ENCODE results near the gene COQ10A.

The COQ10A gene

DNA sequence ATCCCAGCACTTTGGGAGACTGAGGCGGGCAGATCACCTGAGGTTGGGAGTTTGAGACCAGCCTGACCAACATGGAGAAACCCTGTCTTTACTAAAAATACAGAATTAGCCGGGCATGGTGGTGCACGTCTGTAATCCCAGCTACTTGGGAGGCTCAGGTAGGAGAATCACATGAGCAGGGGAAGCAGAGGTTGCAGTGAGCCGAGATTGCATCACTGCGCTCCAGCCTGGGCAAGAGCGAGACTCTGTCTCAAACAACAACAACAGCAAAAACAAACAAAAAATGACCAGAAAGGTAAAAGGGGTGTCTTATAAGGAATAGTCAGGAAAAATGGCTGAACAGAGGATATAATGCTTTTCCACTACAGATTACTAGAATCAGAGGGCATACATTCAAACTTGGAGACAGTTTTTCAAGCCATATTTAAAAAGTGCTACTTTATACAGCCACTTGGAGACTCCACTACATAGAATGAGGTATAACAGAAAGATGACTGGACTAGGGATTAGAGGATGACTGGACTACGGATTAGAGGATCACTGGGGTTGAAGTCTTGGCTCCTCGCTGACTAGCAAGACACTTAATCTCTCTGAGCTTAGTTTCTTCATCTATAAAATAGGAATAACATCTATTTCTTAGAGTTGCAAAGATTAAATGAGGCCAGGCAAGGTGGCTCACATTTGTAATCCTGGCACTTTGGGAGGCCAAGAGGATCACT lies 38.3 kb downstream of the COQ10A start:
- CTCF ChIA-PET, result interaction anchor here (1.0 to 1.3 kb wide), 2 partner anchors 9 to 12 kb away, joined by 3 read pairs; no protein-coding TSS in a partner anchor

DNA sequence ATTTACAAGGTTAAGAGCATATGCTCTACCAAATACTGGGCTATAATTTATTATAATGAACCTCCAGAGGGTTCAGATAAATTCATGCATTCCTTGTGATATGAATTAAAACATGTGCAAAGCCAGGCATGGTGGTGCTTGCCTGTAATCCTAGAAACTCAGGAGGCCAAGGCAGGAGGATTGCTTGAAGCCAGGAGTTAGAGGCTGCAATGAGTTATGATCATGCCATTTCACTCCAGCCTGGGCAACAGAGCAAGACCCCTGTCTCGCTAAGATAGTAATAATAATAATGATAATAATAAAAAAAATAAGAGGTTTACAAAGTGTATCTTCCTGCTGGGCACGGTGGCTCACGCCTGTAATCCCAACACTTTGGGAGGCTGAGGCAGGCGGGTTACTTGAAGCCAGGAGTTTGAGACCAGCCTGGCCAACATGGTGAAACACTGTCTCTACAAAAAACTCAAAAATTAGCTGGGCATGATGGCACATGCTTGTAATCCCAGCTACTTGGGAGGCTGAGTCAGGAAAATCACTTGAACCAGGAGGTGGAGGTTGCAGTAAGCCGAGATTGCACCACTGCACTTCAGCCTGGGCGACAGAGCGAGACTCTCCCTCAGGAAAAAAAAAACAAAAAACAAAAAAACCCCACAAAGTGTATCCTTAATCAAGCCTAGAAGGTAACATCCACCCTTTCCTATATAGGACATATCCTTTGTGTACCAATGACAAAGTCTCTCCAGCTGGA lies 40.7 kb downstream of the COQ10A start:
- TF ChIP-seq BHLHE40 (IDR thresholded peaks at IDR 0.05; ENCODE audit: borderline replicate concordance), result no peak
- no peak for TF ChIP-seq FOXM1 (IDR thresholded peaks at IDR 0.05; ENCODE audit: borderline replicate concordance)
- TF ChIP-seq FOXA1 (IDR thresholded peaks at IDR 0.05), result no peak
- no peak for TF ChIP-seq ZNF384 (IDR thresholded peaks at IDR 0.05)
- no peak for TF ChIP-seq SP1 (IDR thresholded peaks at IDR 0.05)
- no peak for TF ChIP-seq LEF1 (IDR thresholded peaks at IDR 0.05; ENCODE audit: borderline replicate concordance)
- TF ChIP-seq ARNT (IDR thresholded peaks at IDR 0.05), result no peak
- no peak for TF ChIP-seq FOXK2 (IDR thresholded peaks at IDR 0.05)
- TF ChIP-seq SUZ12 (IDR thresholded peaks at IDR 0.05), result no peak
- TF ChIP-seq ELF4 (IDR thresholded peaks at IDR 0.05), result no peak
- no peak for TF ChIP-seq HDGF (IDR thresholded peaks at IDR 0.05; ENCODE audit: borderline replicate concordance)
- TF ChIP-seq, protein P1, sequence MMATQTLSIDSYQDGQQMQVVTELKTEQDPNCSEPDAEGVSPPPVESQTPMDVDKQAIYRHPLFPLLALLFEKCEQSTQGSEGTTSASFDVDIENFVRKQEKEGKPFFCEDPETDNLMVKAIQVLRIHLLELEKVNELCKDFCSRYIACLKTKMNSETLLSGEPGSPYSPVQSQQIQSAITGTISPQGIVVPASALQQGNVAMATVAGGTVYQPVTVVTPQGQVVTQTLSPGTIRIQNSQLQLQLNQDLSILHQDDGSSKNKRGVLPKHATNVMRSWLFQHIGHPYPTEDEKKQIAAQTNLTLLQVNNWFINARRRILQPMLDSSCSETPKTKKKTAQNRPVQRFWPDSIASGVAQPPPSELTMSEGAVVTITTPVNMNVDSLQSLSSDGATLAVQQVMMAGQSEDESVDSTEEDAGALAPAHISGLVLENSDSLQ (IDR thresholded peaks at IDR 0.05), result no peak
- TF ChIP-seq TARDBP (IDR thresholded peaks at IDR 0.05), result no peak
- no peak for TF ChIP-seq L3MBTL2 (conservative IDR thresholded peaks at IDR 0.05)
- no peak for TF ChIP-seq NFRKB (IDR thresholded peaks at IDR 0.05)
- no peak for TF ChIP-seq CTBP1 (IDR thresholded peaks at IDR 0.05; ENCODE audit: borderline replicate concordance)
- DNase-seq (ENCODE audit: extremely low spot score), result no peak
- ChIA-PET CTCF (no interaction called here), POLR2A (interaction anchor here (1.2 to 1.4 kb wide), 2 partner anchors 26 to 142 kb away, joined by 3 to 4 read pairs; partner anchors contain the start of gene TIMELESS)

More for the DNA sequence above, 38.3 kb downstream of the COQ10A start:
- POLR2A ChIA-PET, result interaction anchor here (1.4 to 2.2 kb wide), 2 partner anchors 11 to 28 kb away, joined by 4 to 7 read pairs; partner anchors contain the start of genes CNPY2 and PAN2
- no peak for DNase-seq (ENCODE audit: extremely low spot score)
- TF ChIP-seq BHLHE40 (IDR thresholded peaks at IDR 0.05; ENCODE audit: borderline replicate concordance) (no peak), ELF4 (IDR thresholded peaks at IDR 0.05) (no peak), HDGF (IDR thresholded peaks at IDR 0.05; ENCODE audit: borderline replicate concordance) (no peak), L3MBTL2 (conservative IDR thresholded peaks at IDR 0.05) (no peak), ARNT (IDR thresholded peaks at IDR 0.05) (no peak), FOXA1 (IDR thresholded peaks at IDR 0.05) (no peak), SUZ12 (IDR thresholded peaks at IDR 0.05) (no peak), CTBP1 (IDR thresholded peaks at IDR 0.05; ENCODE audit: borderline replicate concordance) (no peak), TARDBP (IDR thresholded peaks at IDR 0.05) (no peak)
- TF ChIP-seq, protein P1 (IDR thresholded peaks at IDR 0.05), result no peak

- CTCF ChIA-PET, result no interaction called here
- POLR2A ChIA-PET, result interaction anchor here (0.8 to 1.5 kb wide), 3 partner anchors 9 to 141 kb away, joined by 3 to 4 read pairs (median 4); partner anchors contain the start of genes STAT2 and TIMELESS
- DNase-seq (ENCODE audit: extremely low spot score), result no peak
- TF ChIP-seq ELF4 (IDR thresholded peaks at IDR 0.05) (no peak), FOXK2 (IDR thresholded peaks at IDR 0.05) (no peak), HDGF (IDR thresholded peaks at IDR 0.05; ENCODE audit: borderline replicate concordance) (no peak), NFRKB (IDR thresholded peaks at IDR 0.05) (no peak), ARNT (IDR thresholded peaks at IDR 0.05) (no peak), TARDBP (IDR thresholded peaks at IDR 0.05) (no peak), FOXM1 (IDR thresholded peaks at IDR 0.05; ENCODE audit: borderline replicate concordance) (no peak), L3MBTL2 (conservative IDR thresholded peaks at IDR 0.05) (no peak), ZNF384 (IDR thresholded peaks at IDR 0.05) (no peak), SUZ12 (IDR thresholded peaks at IDR 0.05) (no peak)
Measured at GRCh38 chr12:56308714-56309113, 42.0 kb downstream of the COQ10A start.

DNA sequence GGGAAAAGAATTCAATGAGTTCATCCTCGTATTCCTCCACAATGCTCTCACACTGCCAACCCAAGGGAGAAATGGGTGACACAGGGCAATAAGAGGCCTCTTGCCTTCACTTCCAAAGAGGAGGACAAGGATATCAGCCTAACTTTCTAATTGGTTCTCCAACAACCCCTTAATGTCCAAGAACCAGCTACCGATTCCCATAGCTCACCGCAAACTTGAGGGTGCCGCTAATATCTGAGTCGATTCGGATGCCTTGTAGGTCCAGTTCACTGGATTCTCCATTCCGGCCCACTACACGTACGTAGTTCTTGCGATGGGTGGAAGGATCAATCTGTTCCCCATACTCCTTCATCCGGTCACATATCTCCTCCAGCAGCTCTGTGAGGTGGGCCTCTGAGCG lies 44.3 kb downstream of the COQ10A start:
- no peak for DNase-seq (ENCODE audit: extremely low spot score)
- POLR2A ChIA-PET, result interaction anchor here (1.0 to 1.2 kb wide), 2 partner anchors 153 to 159 kb away, joined by 3 to 4 read pairs; no protein-coding TSS in a partner anchor
- TF ChIP-seq NFRKB (IDR thresholded peaks at IDR 0.05) (no peak), CTBP1 (IDR thresholded peaks at IDR 0.05; ENCODE audit: borderline replicate concordance) (no peak), HDGF (IDR thresholded peaks at IDR 0.05; ENCODE audit: borderline replicate concordance) (no peak), ZNF384 (IDR thresholded peaks at IDR 0.05) (no peak), ELF4 (IDR thresholded peaks at IDR 0.05) (no peak), SP1 (IDR thresholded peaks at IDR 0.05) (no peak), FOXM1 (IDR thresholded peaks at IDR 0.05; ENCODE audit: borderline replicate concordance) (no peak), LEF1 (IDR thresholded peaks at IDR 0.05; ENCODE audit: borderline replicate concordance) (no peak), FOXK2 (IDR thresholded peaks at IDR 0.05) (no peak), SUZ12 (IDR thresholded peaks at IDR 0.05) (no peak), L3MBTL2 (conservative IDR thresholded peaks at IDR 0.05) (no peak), FOXA1 (IDR thresholded peaks at IDR 0.05) (no peak), BHLHE40 (IDR thresholded peaks at IDR 0.05; ENCODE audit: borderline replicate concordance) (no peak), TARDBP (IDR thresholded peaks at IDR 0.05) (no peak), ARNT (IDR thresholded peaks at IDR 0.05) (no peak)
- TF ChIP-seq, protein P1 (IDR thresholded peaks at IDR 0.05), result no peak
- CTCF ChIA-PET, result interaction anchor here (0.6 kb wide), 1 partner anchor 20 kb away, joined by 4 read pairs; no protein-coding TSS in a partner anchor

DNA sequence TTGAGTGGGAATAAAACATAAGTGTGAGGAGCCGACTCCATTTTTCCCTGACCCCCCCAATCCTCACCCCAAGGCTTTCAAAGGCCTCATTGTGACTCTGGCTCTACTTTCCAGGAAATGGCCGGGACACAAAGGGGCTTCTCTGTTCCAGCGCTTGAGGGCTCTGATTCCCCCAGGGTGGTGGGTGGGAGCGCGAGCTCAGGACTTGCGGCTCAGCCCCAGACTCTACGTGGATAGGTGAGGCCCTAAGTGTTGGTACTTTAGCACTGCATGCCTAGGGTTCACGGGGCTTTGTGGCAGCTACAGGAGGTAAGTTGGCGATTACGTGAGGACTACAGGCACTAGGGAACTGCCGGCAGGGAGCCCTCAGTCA lies 48.5 kb downstream of the COQ10A start:
- DNase-seq (ENCODE audit: extremely low spot score), result no peak
- TF ChIP-seq ZNF384 (IDR thresholded peaks at IDR 0.05) (no peak), TARDBP (IDR thresholded peaks at IDR 0.05) (no peak), L3MBTL2 (conservative IDR thresholded peaks at IDR 0.05) (no peak; the same call in 1 of the 2 replicates), HDGF (IDR thresholded peaks at IDR 0.05; ENCODE audit: borderline replicate concordance) (no peak), BHLHE40 (IDR thresholded peaks at IDR 0.05; ENCODE audit: borderline replicate concordance) (no peak), FOXA1 (IDR thresholded peaks at IDR 0.05) (no peak), LEF1 (IDR thresholded peaks at IDR 0.05; ENCODE audit: borderline replicate concordance) (no peak), NFRKB (IDR thresholded peaks at IDR 0.05) (no peak), SUZ12 (IDR thresholded peaks at IDR 0.05) (no peak), SP1 (IDR thresholded peaks at IDR 0.05) (no peak), CTBP1 (IDR thresholded peaks at IDR 0.05; ENCODE audit: borderline replicate concordance) (no peak)
- ChIA-PET POLR2A (interaction anchor here (0.6 to 3.4 kb wide), 20 partner anchors 10 to 211 kb away, joined by 3 to 38 read pairs (median 4); partner anchors contain the start of genes COQ10A, PA2G4, PAN2 and RNF41), CTCF (interaction anchor here (0.7 to 3.5 kb wide), 4 partner anchors 40 to 149 kb away, joined by 3 to 20 read pairs (median 3); no protein-coding TSS in a partner anchor)
